ENCODE results near the gene SPZ1.
"Not testable (repeated sequence)": the region's sequence is repeated elsewhere in the genome, so short reads cannot be mapped to it uniquely, and the experiment has no call there.

The SPZ1 gene

GRCh38 chr5:80319702-80320101 lies at the start of gene SPZ1:
TSS of gene SPZ1 (plus strand) at chr5:80320002. CDS start at chr5:80320216, 214 bp downstream.
- DNase-seq: no peak
- in situ Hi-C loops (cut with MboI; ENCODE audit: low pct_unique_long_range_greater_than_20kb, low sequenced_read_pairs): no loop called here

GRCh38 chr5:80270543-80270942 lies 49.3 kb upstream of the SPZ1 start:
- in situ Hi-C loops (cut with MboI; ENCODE audit: low pct_unique_long_range_greater_than_20kb, low sequenced_read_pairs): loop anchor here (25.0 kb wide), 1 partner anchor 158 kb away; no protein-coding TSS in a partner anchor

DNA sequence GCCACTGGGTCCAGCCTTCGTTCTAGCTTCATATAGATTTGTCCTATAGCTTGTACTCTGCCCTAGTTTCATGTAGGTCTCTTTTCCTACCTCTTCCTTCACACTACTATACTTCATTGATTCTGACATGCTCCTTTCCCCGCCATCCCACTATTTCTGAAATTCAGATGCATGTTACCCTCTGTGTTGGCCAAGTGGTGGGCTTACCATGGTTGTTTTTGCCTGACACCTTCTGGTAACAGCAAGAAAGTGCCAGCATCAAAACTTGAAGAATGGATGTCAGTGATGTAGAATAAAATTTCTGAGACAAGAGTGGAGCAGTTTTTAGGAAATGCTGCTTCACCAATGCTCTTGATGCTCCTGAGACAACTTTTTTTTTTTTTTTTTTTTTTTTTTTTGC lies 44.5 kb upstream of the SPZ1 start:
- DNase-seq: peak; percentile 56
- in situ Hi-C loops (cut with MboI; ENCODE audit: low pct_unique_long_range_greater_than_20kb, low sequenced_read_pairs): no loop called here

More at GRCh38 chr5:80270543-80270942, 49.3 kb upstream of the SPZ1 start:
- DNase-seq: not testable (repeated sequence)

DNA sequence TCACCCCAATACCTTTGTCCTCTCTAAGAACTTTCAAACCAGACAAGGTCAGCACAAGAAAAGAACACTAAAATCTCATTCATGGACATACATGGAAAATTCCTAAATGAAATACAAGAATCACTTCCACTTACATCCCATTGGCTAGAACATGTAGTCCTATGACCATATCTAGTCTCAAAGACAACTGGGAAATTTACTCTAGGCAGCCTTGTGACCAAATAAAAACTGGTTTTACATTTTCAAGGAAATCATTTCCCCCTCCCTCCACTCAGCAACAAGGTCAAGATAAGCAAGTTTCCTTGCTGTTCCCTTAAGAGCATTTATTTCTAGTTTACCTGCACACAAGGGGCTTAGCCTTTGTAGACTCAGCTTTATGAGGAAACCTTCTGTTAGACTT lies 43.6 kb upstream of the SPZ1 start:
- in situ Hi-C loops (cut with MboI; ENCODE audit: low pct_unique_long_range_greater_than_20kb, low sequenced_read_pairs): no loop called here
- no peak for DNase-seq

DNA sequence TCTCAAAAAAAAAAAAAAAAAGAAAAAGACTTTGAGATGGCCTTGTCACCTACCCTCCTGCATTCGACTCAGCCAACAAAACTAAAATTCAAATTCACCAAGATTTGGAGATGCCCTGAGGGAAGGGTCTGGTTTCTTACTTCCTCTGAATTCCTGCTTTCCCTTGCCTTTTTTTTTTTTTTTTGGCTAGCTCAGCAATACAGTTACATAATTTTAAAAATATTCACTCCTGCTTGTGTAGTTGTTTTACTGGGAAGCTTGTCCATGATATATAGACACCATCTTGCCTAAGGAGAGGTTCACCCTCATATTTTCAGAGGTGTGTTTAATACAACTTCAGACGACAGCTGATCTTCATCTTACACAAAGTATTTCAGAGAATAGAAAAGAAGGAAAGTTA lies 42.6 kb upstream of the SPZ1 start:
- in situ Hi-C loops (cut with MboI; ENCODE audit: low pct_unique_long_range_greater_than_20kb, low sequenced_read_pairs): no loop called here
- DNase-seq: no peak

- in situ Hi-C loops (cut with MboI; ENCODE audit: low pct_unique_long_range_greater_than_20kb, low sequenced_read_pairs): no loop called here
- DNase-seq: no peak
Measured at GRCh38 chr5:80282054-80282453, 37.7 kb upstream of the SPZ1 start.

DNA sequence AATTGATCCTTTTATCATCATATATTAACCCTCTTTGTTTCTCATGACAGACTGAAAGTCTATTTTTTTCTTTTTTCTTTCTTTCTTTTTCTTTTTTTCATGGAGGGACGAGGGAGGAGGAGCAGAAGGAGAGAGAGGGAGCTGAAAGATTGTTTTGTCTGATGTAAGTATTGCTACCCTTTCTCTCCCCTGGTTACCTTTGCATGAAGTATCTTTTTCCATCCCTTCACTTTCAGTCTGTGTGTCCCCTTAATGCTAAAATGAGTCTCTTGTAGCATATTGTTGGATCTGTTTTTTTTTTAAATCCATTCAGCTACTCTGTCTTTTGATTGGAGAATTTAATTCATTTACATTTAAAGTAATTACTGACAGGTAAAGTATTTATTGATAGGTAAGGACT lies 36.4 kb upstream of the SPZ1 start:
- DNase-seq: no peak
- in situ Hi-C loops (cut with MboI; ENCODE audit: low pct_unique_long_range_greater_than_20kb, low sequenced_read_pairs): no loop called here

DNA sequence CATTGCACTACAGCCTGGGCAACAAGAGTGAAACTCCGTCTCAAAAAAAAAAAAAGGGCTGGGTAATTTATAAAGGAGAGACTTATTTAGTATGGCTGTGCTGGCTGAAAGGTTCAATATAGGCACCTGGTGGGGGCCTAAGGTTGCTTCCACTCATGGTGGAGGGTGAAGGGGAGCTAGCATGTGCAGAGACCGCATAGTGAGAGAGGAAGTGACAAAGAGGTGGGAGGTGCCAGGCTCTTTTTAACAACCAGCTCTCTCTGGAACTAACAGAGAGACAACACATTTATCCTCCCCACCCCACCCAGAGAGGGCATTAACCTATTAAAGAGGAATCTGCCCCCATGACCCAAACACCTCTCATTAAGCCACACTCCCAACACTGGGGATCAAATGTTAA lies 35.1 kb upstream of the SPZ1 start:
- DNase-seq: peak; percentile 68
- in situ Hi-C loops (cut with MboI; ENCODE audit: low pct_unique_long_range_greater_than_20kb, low sequenced_read_pairs): no loop called here

DNA sequence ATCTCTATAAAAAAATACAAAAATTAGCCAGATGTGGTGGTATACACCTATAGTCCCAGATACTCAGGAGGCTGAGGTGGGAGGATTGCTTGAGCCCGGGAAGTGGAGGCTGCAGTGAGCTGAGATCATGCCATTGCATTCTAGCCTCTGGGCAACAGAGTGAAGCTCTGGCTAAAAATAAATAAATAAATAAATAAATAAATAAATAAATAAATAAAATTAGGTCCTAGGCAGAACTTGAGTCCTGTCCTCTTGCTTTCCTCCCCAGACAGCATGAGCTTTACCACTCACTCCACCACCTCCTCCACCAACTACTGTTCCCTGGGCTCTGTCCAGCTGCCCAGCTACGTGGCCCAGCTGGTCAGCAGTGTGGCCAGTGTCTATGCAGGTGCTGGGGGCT lies 31.6 kb upstream of the SPZ1 start:
- DNase-seq: no peak
- in situ Hi-C loops (cut with MboI; ENCODE audit: low pct_unique_long_range_greater_than_20kb, low sequenced_read_pairs): no loop called here

GRCh38 chr5:80289320-80289719 lies 30.5 kb upstream of the SPZ1 start:
- in situ Hi-C loops (cut with MboI; ENCODE audit: low pct_unique_long_range_greater_than_20kb, low sequenced_read_pairs): no loop called here

DNA sequence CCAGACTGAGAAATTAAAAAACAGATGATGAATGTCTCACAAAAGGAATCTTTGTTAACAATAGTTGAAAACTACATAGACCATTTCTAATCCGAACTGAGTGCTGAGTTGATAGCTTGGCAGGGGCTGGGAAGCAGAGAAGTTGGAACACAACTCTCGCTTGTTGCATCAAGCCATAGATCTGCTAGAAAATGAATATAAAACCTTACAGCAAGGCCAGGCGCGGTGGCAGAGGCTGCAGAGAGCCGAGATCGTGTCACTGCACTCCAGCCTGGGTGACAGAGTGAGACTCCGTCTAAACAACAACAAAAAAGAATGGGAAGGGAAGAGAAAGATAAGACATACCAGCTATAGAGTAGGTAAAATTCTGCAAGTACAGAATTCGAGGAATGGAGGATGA lies 28.0 kb upstream of the SPZ1 start:
- no peak for DNase-seq
- in situ Hi-C loops (cut with MboI; ENCODE audit: low pct_unique_long_range_greater_than_20kb, low sequenced_read_pairs): no loop called here

More at GRCh38 chr5:80289320-80289719, 30.5 kb upstream of the SPZ1 start:
- no peak for DNase-seq

- DNase-seq: no peak
- in situ Hi-C loops (cut with MboI; ENCODE audit: low pct_unique_long_range_greater_than_20kb, low sequenced_read_pairs): no loop called here
Measured at GRCh38 chr5:80296121-80296520, 23.7 kb upstream of the SPZ1 start.

GRCh38 chr5:80299601-80300000 lies 20.2 kb upstream of the SPZ1 start:
- DNase-seq: no peak
- in situ Hi-C loops (cut with MboI; ENCODE audit: low pct_unique_long_range_greater_than_20kb, low sequenced_read_pairs): no loop called here

DNA sequence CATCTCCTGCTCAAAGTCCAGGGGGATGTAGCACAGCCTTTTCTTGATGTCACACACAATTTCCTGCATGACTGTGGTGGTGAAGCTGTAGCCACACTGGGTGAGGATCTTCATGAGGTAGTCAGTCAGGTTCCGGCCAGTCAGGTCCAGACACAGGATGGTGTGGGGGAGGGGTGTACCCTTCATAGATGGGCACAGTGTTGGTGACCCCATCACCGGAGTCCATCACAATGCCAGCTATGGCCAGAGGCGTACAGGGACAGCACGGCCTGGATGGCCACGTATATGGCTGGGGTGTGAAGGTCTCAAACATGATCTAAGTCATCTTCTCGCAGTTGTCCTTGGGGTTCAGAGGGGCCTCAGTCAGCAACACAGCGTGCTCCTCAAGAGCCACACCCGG lies 19.7 kb upstream of the SPZ1 start:
- DNase-seq: no peak
- in situ Hi-C loops (cut with MboI; ENCODE audit: low pct_unique_long_range_greater_than_20kb, low sequenced_read_pairs): loop anchor here (10.0 kb wide), 1 partner anchor 205 kb away; no protein-coding TSS in a partner anchor

DNA sequence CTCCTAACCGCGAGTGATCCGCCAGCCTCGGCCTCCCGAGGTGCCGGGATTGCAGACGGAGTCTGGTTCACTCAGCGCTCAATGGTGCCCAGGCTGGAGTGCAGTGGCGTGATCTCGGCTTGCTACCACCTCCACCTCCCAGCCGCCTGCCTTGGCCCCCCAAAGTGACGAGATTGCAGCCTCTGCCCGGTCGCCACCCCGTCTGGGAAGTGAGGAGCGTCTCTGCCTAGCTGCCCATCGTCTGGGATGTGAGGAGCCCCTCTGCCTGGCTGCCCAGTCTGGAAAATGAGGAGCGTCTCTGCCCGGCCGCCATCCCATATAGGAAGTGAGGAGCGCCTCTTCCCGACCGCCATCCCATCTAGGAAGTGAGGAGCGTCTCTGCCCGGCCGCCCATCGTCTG lies 19.0 kb upstream of the SPZ1 start:
- in situ Hi-C loops (cut with MboI; ENCODE audit: low pct_unique_long_range_greater_than_20kb, low sequenced_read_pairs): loop anchor here (10.0 kb wide), 1 partner anchor 206 kb away; no protein-coding TSS in a partner anchor
- not testable (repeated sequence) for DNase-seq

DNA sequence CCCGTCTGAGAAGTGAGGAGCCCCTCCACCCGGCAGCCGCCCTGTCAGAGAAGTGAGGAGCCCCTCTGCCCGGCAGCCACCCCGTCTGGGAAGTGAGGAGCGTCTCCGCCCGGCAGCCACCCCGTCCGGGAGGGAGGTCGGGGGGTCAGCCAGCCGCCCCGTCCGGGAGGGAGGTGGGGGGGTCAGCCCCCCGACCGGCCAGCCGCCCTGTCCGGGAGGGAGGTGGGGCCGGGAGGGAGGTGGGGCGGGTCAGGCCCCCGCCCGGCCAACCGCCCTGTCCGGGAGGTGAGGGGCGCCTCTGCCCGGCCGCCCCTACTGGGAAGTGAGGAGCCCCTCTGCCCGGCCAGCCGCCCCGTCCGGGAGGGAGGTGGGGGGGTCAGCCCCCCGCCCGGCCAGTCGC lies 18.5 kb upstream of the SPZ1 start:
- not testable (repeated sequence) for DNase-seq
- in situ Hi-C loops (cut with MboI; ENCODE audit: low pct_unique_long_range_greater_than_20kb, low sequenced_read_pairs): loop anchor here (10.0 kb wide), 1 partner anchor 207 kb away; no protein-coding TSS in a partner anchor

DNA sequence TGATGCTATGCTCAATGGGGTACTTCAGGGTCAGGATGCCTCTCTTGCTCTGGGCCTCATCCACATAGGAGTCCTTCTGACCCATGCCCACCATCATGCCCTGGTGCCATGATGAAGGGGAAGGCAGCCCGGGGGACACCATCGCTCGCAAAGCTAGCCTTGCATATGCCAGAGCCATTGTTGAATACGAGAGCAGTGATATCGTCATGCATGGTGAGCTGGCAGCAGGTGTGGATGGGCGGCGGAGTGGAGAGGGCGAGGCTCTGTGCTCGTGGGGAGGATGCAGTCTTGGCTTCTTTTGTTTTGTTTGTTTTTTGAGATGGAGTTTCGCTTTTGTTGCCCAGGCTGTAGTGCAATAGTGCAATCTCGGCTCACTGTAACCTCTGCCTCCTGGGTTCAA lies 17.2 kb upstream of the SPZ1 start:
- in situ Hi-C loops (cut with MboI; ENCODE audit: low pct_unique_long_range_greater_than_20kb, low sequenced_read_pairs): loop anchor here (10.0 kb wide), 1 partner anchor 208 kb away; no protein-coding TSS in a partner anchor
- no peak for DNase-seq

DNA sequence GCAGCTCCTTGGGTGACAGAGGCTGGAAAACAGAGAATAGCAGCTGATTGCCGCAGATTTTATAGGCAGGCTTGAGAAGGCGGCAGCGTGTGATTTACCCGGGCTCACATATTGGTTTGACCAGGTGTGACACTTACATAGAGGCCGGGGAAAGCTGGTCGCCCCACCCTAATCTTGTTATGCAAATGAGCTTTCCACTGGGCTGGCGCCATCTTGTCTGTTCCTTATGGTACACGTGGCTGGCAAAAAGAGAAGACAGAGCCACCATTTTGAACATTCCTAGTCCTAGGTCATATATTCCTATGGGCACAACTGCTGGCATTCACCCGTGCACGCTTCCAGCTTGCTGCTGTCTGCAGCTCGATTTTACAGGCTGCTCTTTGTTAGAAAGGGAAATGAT lies 11.3 kb upstream of the SPZ1 start:
- no peak for DNase-seq
- in situ Hi-C loops (cut with MboI; ENCODE audit: low pct_unique_long_range_greater_than_20kb, low sequenced_read_pairs): loop anchor here (10.0 kb wide), 1 partner anchor 214 kb away; no protein-coding TSS in a partner anchor

GRCh38 chr5:80309871-80310665 lies 9.7 kb upstream of the SPZ1 start:
- in situ Hi-C loops (cut with MboI; ENCODE audit: low pct_unique_long_range_greater_than_20kb, low sequenced_read_pairs): loop anchor here (10.0 kb wide), 1 partner anchor 215 kb away; no protein-coding TSS in a partner anchor
- no peak for DNase-seq

DNA sequence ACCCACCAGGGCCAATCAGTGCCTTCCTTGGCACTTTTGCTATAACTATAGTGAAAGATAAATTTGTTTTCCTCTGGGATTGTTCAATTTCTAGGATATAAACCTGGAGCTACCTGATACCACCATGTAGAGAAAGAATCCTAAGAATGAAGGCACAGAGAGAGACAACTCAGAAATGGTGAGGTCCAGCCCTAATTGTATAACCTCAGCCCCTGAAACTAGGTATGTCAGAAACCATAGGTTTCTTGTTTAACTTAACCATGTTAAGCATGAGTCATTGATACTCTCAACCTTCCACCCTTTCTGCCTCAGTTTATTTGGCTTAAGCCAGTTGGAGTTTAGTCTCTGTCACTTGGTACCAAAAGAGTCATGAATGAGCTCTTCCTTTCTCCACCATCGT lies 4.6 kb upstream of the SPZ1 start:
- in situ Hi-C loops (cut with MboI; ENCODE audit: low pct_unique_long_range_greater_than_20kb, low sequenced_read_pairs): no loop called here
- no peak for DNase-seq

DNA sequence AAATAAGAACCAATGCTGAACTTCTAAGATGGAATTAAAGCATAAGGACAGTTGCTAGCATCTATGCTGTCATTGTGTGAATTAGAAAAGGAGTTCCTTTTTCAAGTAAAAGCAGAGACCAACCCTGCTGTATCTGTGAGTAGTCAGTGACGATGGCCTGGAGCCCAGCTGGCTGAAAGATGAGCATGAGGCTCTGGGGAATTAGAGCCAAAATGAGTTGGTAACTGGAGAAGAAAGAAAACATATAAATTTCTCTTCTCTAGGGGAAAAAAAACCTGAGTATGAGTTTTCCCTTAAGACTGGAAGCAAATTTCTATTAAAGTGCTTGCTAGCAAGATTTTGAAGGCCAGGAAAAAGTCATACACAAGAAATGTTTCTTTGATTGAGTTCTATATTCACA lies 1.6 kb upstream of the SPZ1 start:
- in situ Hi-C loops (cut with MboI; ENCODE audit: low pct_unique_long_range_greater_than_20kb, low sequenced_read_pairs): no loop called here
- DNase-seq: no peak

Data from KBM-7 (cell line).